Osteocyte (in vitro differentiated cells): ENCODE results near the gene GCN1. TPM values are rescaled to one million over a fixed set of nuclear protein-coding genes. Genes with fewer than 3 reads are reported as not detected.
"Not testable (repeated sequence)": the region's sequence is repeated elsewhere in the genome, so short reads cannot be mapped to it uniquely, and the experiment has no call there.

Source experiments
- DNase-seq: peaks from one replicate; pipeline ENCODE4 v3.0.0; 2021; ENCODE audit warnings: mixed read lengths; ENCODE audit not compliant: unreplicated experiment; ENCODE audit errors: extremely low spot score
- H3K27ac Mint-ChIP-seq: one replicate; pipeline ENCODE4 v1.8.0; 2021; ENCODE audit warnings: mild to moderate bottlenecking, mixed read lengths; ENCODE audit not compliant: unreplicated experiment
- H3K27me3 Mint-ChIP-seq: one replicate; pipeline ENCODE4 v1.8.0; 2021; ENCODE audit warnings: mixed read lengths; ENCODE audit not compliant: unreplicated experiment
- H3K36me3 Mint-ChIP-seq: one replicate; pipeline ENCODE4 v1.8.0; 2021; ENCODE audit warnings: mixed read lengths; ENCODE audit not compliant: unreplicated experiment
- H3K4me1 Mint-ChIP-seq: one replicate; pipeline ENCODE4 v1.8.0; 2021; ENCODE audit warnings: mixed read lengths; ENCODE audit not compliant: unreplicated experiment
- H3K4me3 Mint-ChIP-seq: one replicate; pipeline ENCODE4 v1.8.0; 2021; ENCODE audit warnings: mild to moderate bottlenecking, moderate library complexity, mixed read lengths; ENCODE audit not compliant: unreplicated experiment
- H3K9me3 Mint-ChIP-seq: one replicate; pipeline ENCODE4 v1.8.0; 2021; ENCODE audit warnings: mixed read lengths; ENCODE audit not compliant: unreplicated experiment
- total RNA-seq: library from RNA; stranded (reverse); gene quantifications from 2 replicates; pipeline ENCODE4 v1.2.1, GENCODE V29; 2021
- TF ChIP-seq, protein P1 (sequence below): fragments of 200-600 bp; sonication (generic); IDR thresholded peaks from 2 replicates; pipeline ENCODE4 v1.5.0; 2021; ENCODE audit warnings: antibody characterized with exemption, mild to moderate bottlenecking, moderate library complexity

GCN1 gene
- total RNA-seq, 1 donor from 2014 or later, result 115 TPM

- peaks cover 31% of the 10 kb centered on the region for H3K36me3 Mint-ChIP-seq
- no peak overlapping the region for H3K4me3 Mint-ChIP-seq
- H3K9me3 Mint-ChIP-seq, result no peaks in the 10 kb centered on the region
- H3K4me1 Mint-ChIP-seq, result peaks cover 2% of the 10 kb centered on the region
- no peaks in the 10 kb centered on the region for H3K27me3 Mint-ChIP-seq
- H3K27ac Mint-ChIP-seq, result no peak overlapping the region
- DNase-seq, result no peak
- TF ChIP-seq, protein P1, sequence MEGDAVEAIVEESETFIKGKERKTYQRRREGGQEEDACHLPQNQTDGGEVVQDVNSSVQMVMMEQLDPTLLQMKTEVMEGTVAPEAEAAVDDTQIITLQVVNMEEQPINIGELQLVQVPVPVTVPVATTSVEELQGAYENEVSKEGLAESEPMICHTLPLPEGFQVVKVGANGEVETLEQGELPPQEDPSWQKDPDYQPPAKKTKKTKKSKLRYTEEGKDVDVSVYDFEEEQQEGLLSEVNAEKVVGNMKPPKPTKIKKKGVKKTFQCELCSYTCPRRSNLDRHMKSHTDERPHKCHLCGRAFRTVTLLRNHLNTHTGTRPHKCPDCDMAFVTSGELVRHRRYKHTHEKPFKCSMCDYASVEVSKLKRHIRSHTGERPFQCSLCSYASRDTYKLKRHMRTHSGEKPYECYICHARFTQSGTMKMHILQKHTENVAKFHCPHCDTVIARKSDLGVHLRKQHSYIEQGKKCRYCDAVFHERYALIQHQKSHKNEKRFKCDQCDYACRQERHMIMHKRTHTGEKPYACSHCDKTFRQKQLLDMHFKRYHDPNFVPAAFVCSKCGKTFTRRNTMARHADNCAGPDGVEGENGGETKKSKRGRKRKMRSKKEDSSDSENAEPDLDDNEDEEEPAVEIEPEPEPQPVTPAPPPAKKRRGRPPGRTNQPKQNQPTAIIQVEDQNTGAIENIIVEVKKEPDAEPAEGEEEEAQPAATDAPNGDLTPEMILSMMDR, result no peak
Measured at GRCh38 chr12:120215357-120215735, 20.8 kb upstream of the GCN1 start.

- no peaks in the 10 kb centered on the region for H3K9me3 Mint-ChIP-seq
- peaks cover 32% of the 10 kb centered on the region for H3K36me3 Mint-ChIP-seq
- no peaks in the 10 kb centered on the region for H3K27me3 Mint-ChIP-seq
- no peak for DNase-seq
- H3K4me1 Mint-ChIP-seq, result peaks cover under 1% of the 10 kb centered on the region
- H3K4me3 Mint-ChIP-seq, result no peak overlapping the region
- no peak overlapping the region for H3K27ac Mint-ChIP-seq
- TF ChIP-seq, protein P1, result no peak
Measured at GRCh38 chr12:120214626-120215356, 20.3 kb upstream of the GCN1 start.

DNA sequence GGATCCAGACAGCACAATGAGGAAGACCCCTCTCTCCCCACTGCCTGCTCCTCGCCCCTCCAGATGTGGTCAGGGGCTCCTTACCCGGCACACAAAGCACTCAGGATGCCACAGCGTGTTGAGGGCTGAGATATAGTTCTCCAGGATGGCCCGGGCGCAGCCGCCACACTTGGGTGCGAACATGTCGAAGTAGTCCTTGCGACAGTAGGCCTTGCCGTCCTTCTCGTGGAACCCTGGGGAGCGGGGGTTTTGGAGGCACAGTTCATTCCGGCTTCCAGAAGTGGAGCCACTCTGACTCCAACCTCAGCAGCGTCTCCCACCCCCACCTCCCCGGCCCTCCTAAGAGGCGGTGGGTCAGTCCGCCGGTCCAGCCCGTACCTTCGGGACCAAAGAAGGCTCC, 19.2 kb upstream of the GCN1 start:
- TF ChIP-seq, protein P1, result no peak
- H3K4me3 Mint-ChIP-seq, result no peak overlapping the region
- no peaks in the 10 kb centered on the region for H3K4me1 Mint-ChIP-seq
- no peaks in the 10 kb centered on the region for H3K9me3 Mint-ChIP-seq
- H3K27ac Mint-ChIP-seq, result no peak overlapping the region
- peaks cover 32% of the 10 kb centered on the region for H3K36me3 Mint-ChIP-seq
- H3K27me3 Mint-ChIP-seq, result no peaks in the 10 kb centered on the region
- no peak for DNase-seq

- not testable (repeated sequence) for H3K9me3 Mint-ChIP-seq, H3K27ac Mint-ChIP-seq, DNase-seq, H3K4me1 Mint-ChIP-seq, H3K27me3 Mint-ChIP-seq, H3K4me3 Mint-ChIP-seq
- peaks cover 30% of the 10 kb centered on the region for H3K36me3 Mint-ChIP-seq
Measured at GRCh38 chr12:120213182-120213581, 18.7 kb upstream of the GCN1 start.

DNA sequence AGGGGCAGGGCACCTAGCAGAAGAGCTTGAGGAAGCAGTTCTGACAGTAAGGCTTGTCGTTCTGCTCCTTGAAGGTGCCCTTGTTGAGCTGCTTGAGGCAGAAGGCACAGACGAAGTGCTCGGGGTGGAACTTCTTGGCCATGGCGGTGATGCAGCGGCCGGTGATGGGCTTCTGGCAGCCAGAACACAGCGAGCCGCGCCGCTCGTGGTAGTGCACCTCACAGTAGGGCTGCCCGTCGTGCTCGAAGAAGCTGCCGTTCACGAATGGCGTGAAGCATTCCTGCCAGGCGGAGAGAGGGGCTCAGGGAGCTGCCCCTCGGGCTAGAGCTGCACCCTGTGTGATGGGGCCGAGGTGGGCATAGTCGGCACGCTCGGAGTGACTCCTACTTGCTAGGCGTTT, 17.8 kb upstream of the GCN1 start:
- no peak for DNase-seq
- TF ChIP-seq, protein P1, result no peak
- H3K36me3 Mint-ChIP-seq, result peaks cover 32% of the 10 kb centered on the region
- H3K27ac Mint-ChIP-seq, result no peak overlapping the region
- H3K4me1 Mint-ChIP-seq, result no peaks in the 10 kb centered on the region
- no peak overlapping the region for H3K4me3 Mint-ChIP-seq
- H3K9me3 Mint-ChIP-seq, result no peaks in the 10 kb centered on the region
- H3K27me3 Mint-ChIP-seq, result no peaks in the 10 kb centered on the region
